IPS DF 4.7 (cell line): ENCODE measurements around the gene GRIA1.

Source experiments
- DNase-seq: peaks from one replicate; pipeline ENCODE4 v3.0.0-alpha.2; 2013; ENCODE audit warnings: low spot score; ENCODE audit errors: extremely low read depth

The GRIA1 gene

GRCh38 chr5:153777681-153778581 is 287.5 kb downstream of the GRIA1 start:
- DNase-seq: no peak

GRCh38 chr5:153779836-153780235 is 289.4 kb downstream of the GRIA1 start:
- DNase-seq: no peak

GRCh38 chr5:153780876-153781705 is 290.6 kb downstream of the GRIA1 start:
- no peak for DNase-seq

- DNase-seq: peak; percentile 71
These were observed 292.3 kb downstream of the GRIA1 start for GRCh38 chr5:153782589-153783361.

GRCh38 chr5:153783362-153783658 is 292.8 kb downstream of the GRIA1 start:
- DNase-seq: no peak

- no peak for DNase-seq
These were observed 293.8 kb downstream of the GRIA1 start for GRCh38 chr5:153784277-153784676.

- DNase-seq: no peak
These were observed 300.9 kb downstream of the GRIA1 start for GRCh38 chr5:153791339-153791738.

GRCh38 chr5:153792305-153792704 is 301.8 kb downstream of the GRIA1 start:
- DNase-seq: no peak

GRCh38 chr5:153793699-153794098 is 303.2 kb downstream of the GRIA1 start:
- no peak for DNase-seq

- no peak for DNase-seq
These were observed 303.9 kb downstream of the GRIA1 start for GRCh38 chr5:153794327-153794726.

GRCh38 chr5:153796527-153796926 is 306.1 kb downstream of the GRIA1 start:
- no peak for DNase-seq

GRCh38 chr5:153797484-153797883 is 307.0 kb downstream of the GRIA1 start:
- no peak for DNase-seq

GRCh38 chr5:153798830-153799229 is 308.4 kb downstream of the GRIA1 start:
- no peak for DNase-seq

- no peak for DNase-seq
These were observed 309.0 kb downstream of the GRIA1 start for GRCh38 chr5:153799466-153799865.

- DNase-seq: no peak
These were observed 311.8 kb downstream of the GRIA1 start for GRCh38 chr5:153802050-153802821.

GRCh38 chr5:153807801-153808200 is 317.3 kb downstream of the GRIA1 start:
- no peak for DNase-seq

GRCh38 chr5:153809166-153809565 is 318.7 kb downstream of the GRIA1 start:
- DNase-seq: no peak

GRCh38 chr5:153813901-153814300 is 323.4 kb downstream of the GRIA1 start:
- DNase-seq: no peak

GRCh38 chr5:153816870-153817269 is 326.4 kb downstream of the GRIA1 start:
- DNase-seq: no peak

GRCh38 chr5:153818626-153819025 is 328.2 kb downstream of the GRIA1 start:
- DNase-seq: no peak

- no peak for DNase-seq
These were observed 332.6 kb downstream of the GRIA1 start for GRCh38 chr5:153823036-153823435.
